ENCODE results near the gene EPC2. TPM values are rescaled to one million over a fixed set of nuclear protein-coding genes. Genes with fewer than 3 reads are reported as not detected.
A peak's percentile ranks its signal among the peaks of the same experiment; 100 is the strongest.

EPC2 gene
- polyA plus RNA-seq, 1 experiment = 12.4 TPM

DNA sequence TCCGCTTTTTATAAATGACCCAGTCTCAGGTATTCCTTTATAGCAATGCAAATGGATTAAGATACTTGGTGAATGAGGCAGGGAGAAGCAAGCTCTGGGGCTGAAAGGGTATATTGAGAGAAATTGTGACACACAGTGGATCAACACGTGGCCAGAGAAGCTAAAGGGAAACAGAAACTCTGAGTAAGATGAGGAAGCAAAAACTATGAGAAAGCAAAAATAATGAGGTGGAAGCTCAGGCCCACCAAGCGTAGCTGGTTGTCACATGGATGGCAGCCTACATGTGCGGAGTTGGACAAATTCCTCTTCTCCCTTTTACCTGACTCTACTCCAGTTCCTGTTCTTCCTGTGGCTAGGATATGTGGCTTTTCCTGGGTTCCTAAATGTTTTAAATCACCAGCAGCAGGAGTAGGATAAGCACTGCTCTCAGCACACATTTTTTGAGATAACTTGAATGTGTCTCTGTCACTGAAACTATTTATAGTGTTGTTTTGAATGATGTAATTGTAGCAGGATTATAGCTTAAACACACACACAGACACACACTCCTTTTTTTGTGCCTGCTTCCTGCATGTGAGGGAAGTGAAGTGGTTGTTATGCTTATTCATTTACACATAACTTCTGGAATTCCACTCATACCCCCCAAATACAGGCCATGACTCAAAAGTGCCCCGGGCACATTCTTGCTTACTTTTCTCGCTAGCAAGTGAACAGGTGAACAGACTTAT lies 30.1 kb upstream of the EPC2 start:
- DNase-seq (ENCODE audit: low read depth) = peak; percentile 65
- CTCF ChIA-PET = interaction anchor here (1.0 to 1.5 kb wide), 3 partner anchors 11 to 18 kb away, joined by 3 to 6 read pairs (median 5); no protein-coding TSS in a partner anchor
- no peak overlapping the region for H3K4me3 ChIP-seq (ENCODE audit: low read depth, low read length)
- TF ChIP-seq, protein P1, sequence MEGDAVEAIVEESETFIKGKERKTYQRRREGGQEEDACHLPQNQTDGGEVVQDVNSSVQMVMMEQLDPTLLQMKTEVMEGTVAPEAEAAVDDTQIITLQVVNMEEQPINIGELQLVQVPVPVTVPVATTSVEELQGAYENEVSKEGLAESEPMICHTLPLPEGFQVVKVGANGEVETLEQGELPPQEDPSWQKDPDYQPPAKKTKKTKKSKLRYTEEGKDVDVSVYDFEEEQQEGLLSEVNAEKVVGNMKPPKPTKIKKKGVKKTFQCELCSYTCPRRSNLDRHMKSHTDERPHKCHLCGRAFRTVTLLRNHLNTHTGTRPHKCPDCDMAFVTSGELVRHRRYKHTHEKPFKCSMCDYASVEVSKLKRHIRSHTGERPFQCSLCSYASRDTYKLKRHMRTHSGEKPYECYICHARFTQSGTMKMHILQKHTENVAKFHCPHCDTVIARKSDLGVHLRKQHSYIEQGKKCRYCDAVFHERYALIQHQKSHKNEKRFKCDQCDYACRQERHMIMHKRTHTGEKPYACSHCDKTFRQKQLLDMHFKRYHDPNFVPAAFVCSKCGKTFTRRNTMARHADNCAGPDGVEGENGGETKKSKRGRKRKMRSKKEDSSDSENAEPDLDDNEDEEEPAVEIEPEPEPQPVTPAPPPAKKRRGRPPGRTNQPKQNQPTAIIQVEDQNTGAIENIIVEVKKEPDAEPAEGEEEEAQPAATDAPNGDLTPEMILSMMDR (IDR thresholded peaks at IDR 0.05; ENCODE audit: insufficient read depth, low read depth, low read length) = no peak
- no peaks in the 10 kb centered on the region for H3K27me3 ChIP-seq (ENCODE audit: control insufficient read depth, insufficient read depth, low read length)
- no peaks in the 10 kb centered on the region for H3K36me3 ChIP-seq (ENCODE audit: control insufficient read depth, insufficient read depth, low read length)
- POLR2A ChIA-PET = interaction anchor here (0.5 kb wide), 1 partner anchor 24 kb away, joined by 7 read pairs; no protein-coding TSS in a partner anchor

DNA sequence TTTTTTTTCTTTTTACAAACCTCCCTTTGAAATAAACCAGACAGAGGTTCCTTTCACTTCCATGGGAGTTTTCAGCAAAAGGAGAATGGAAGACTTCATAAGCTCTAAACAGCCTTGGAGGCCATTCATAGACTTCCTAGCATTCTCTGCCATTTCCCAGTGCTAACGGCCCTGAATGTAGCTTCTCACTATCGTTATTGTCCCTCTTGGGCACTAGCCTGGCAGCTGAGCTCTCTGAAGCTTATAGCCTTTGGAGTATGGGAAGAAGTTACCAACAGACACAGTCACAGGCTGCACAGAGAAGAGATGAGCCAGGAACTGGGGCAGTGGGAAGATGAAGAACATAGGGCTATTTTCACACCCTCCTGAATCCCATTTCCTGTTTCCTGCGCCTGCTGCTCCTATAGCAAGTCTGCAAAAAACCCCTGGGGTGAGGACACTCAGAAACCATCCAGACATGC lies 29.1 kb upstream of the EPC2 start:
- Histone ChIP-seq H3K36me3 (ENCODE audit: control insufficient read depth, insufficient read depth, low read length) (no peaks in the 10 kb centered on the region), H3K4me3 (ENCODE audit: low read depth, low read length) (no peak overlapping the region), H3K27me3 (ENCODE audit: control insufficient read depth, insufficient read depth, low read length) (no peaks in the 10 kb centered on the region)
- ChIA-PET POLR2A (no interaction called here), CTCF (interaction anchor here (1.4 kb wide), 1 partner anchor 12 kb away, joined by 3 read pairs; no protein-coding TSS in a partner anchor)
- no peak for DNase-seq (ENCODE audit: low read depth)
- TF ChIP-seq, protein P1 (IDR thresholded peaks at IDR 0.05; ENCODE audit: insufficient read depth, low read depth, low read length) = no peak

DNA sequence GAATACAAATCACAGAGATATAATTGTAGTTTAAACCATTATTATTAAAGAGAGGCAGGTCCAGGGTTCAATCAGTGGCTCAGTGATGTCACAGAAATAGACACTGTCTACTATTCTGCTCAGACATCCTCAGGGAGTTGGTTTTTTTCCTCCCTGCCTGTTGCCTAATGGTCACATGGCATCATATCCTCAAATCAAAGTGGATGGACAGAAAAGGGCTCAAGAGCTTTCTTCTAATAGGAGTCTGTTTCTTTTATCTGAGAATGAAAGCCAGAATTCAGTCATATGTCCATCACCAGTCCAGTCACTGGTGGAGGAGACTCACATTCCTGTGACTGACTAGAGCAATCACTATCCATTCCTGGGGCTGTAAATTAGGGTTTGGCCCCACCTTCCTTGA lies 27.9 kb upstream of the EPC2 start:
- no peak for DNase-seq (ENCODE audit: low read depth)
- H3K4me3 ChIP-seq (ENCODE audit: low read depth, low read length) = no peak overlapping the region
- no peaks in the 10 kb centered on the region for H3K27me3 ChIP-seq (ENCODE audit: control insufficient read depth, insufficient read depth, low read length)
- ChIA-PET CTCF (interaction anchor here (0.7 to 1.4 kb wide), 3 partner anchors 26 to 627 kb away, joined by 3 read pairs; no protein-coding TSS in a partner anchor), POLR2A (no interaction called here)
- TF ChIP-seq, protein P1 (IDR thresholded peaks at IDR 0.05; ENCODE audit: insufficient read depth, low read depth, low read length) = no peak
- no peaks in the 10 kb centered on the region for H3K36me3 ChIP-seq (ENCODE audit: control insufficient read depth, insufficient read depth, low read length)

DNA sequence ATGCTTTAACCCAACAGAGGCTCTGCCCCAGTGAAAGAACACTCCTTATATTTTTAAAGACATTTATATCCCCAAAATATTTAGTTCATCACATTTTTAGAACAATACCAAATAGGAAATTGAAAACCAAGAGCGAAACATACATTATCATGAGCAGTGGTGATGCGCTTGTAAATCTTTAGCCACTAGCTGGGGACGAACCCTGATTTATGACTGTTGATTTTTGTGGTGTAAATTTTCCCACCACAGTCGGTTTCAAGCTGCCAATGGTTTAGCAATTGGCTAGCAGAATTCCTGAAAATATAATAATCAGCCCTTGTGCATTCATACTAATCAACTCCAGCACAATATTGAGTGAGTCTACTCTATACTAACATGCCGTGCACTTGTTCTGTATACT lies 27.3 kb upstream of the EPC2 start:
- no peaks in the 10 kb centered on the region for H3K27me3 ChIP-seq (ENCODE audit: control insufficient read depth, insufficient read depth, low read length)
- H3K4me3 ChIP-seq (ENCODE audit: low read depth, low read length) = no peak overlapping the region
- TF ChIP-seq, protein P1 (IDR thresholded peaks at IDR 0.05; ENCODE audit: insufficient read depth, low read depth, low read length) = no peak
- CTCF ChIA-PET = interaction anchor here (0.9 to 1.4 kb wide), 3 partner anchors 13 to 627 kb away, joined by 3 read pairs; no protein-coding TSS in a partner anchor
- POLR2A ChIA-PET = no interaction called here
- no peaks in the 10 kb centered on the region for H3K36me3 ChIP-seq (ENCODE audit: control insufficient read depth, insufficient read depth, low read length)
- DNase-seq (ENCODE audit: low read depth) = no peak

DNA sequence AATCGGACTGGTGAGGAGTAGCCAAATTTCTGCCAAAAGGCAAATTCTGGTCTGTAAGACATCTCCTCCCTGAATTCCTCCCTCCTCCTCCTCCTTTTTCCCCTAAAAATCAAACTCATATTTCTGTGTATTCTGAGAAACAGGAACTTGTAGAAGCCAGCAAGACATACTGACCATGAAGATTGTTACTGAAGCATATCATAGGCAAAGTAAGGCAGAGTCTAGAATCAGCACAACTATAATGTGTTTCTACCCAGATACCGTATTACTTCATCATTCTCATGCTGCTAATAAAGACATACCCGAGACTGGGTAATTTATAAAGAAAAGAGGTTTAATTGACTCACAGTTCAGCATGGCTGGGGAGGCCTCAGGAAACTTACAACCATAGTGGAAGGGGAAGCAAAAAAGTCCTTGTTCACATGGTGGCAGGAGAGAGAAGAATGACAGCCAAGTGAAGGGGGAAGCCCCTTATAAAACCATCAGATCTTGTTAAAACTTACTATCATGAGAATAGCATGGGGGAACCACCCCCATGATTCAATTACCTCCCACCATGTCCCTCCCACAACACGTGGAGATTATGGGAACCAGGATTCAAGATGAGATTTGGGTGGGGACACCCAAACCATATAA lies 24.9 kb upstream of the EPC2 start:
- H3K4me3 ChIP-seq (ENCODE audit: low read depth, low read length) = no peak overlapping the region
- H3K27me3 ChIP-seq (ENCODE audit: control insufficient read depth, insufficient read depth, low read length) = no peaks in the 10 kb centered on the region
- ChIA-PET POLR2A (no interaction called here), CTCF (no interaction called here)
- TF ChIP-seq, protein P1 (IDR thresholded peaks at IDR 0.05; ENCODE audit: insufficient read depth, low read depth, low read length) = no peak
- no peaks in the 10 kb centered on the region for H3K36me3 ChIP-seq (ENCODE audit: control insufficient read depth, insufficient read depth, low read length)
- DNase-seq (ENCODE audit: low read depth) = no peak

Data from BJ (cell line).